Gastrocnemius medialis (tissue), 4 donors: ENCODE results near the gene UBE2G2.

Experiments used
- CTCF ChIP-seq, 5 experiments: fragments of 450-650 bp in 3 of 5; fragments of 200-600 bp in 2 of 5; sonication (generic) in 2 of 5; IDR thresholded peaks in 4 of 5; conservative IDR thresholded peaks in 1 of 5; 1 replicate in 4 of 5; 2 replicates in 1 of 5; pipeline ENCODE4 v1.5.1; 2016 to 2019; ENCODE audit warnings: antibody characterized with exemption in 5 of 5, mild to moderate bottlenecking in 3 of 5, moderate library complexity in 3 of 5
- POLR2A ChIP-seq, 2 donors: fragments of 450-650 bp; IDR thresholded peaks; one replicate each; pipeline ENCODE4 v1.6.1; 2017; ENCODE audit warnings: antibody characterized with exemption in 2 of 2, mild to moderate bottlenecking in 2 of 2, moderate library complexity in 2 of 2

GRCh38 chr21:44763050-44763378, 38.6 kb downstream of the UBE2G2 start:
- TF ChIP-seq CTCF (IDR thresholded peaks at IDR 0.05 in 4 of 5, conservative IDR thresholded peaks at IDR 0.05 in 1 of 5), result no peak
- TF ChIP-seq POLR2A (IDR thresholded peaks at IDR 0.05), result no peak
